PC-3 (cell line): ENCODE results near the gene ADAM29.

ENCODE experiments used
- EZH2 ChIP-seq: fragments of 300-600 bp; sonication (generic); IDR thresholded peaks from one replicate; pipeline ENCODE4 v1.6.1; 2017; ENCODE audit warnings: antibody characterized with exemption, mild to moderate bottlenecking, low read length; ENCODE audit not compliant: unreplicated experiment
- EZH2phosphoT487 ChIP-seq: fragments of 300-600 bp; sonication (generic); IDR thresholded peaks from 2 replicates; pipeline ENCODE4 v1.6.1; 2018; ENCODE audit warnings: mild to moderate bottlenecking, antibody characterized with exemption, low read length, borderline replicate concordance
- TF ChIP-seq, protein P1 (sequence below): fragments of 300-600 bp; sonication (generic); conservative IDR thresholded peaks from 2 replicates; pipeline ENCODE4 v1.5.1; 2017; ENCODE audit warnings: antibody characterized with exemption, low read depth, mild to moderate bottlenecking, low read length

DNA sequence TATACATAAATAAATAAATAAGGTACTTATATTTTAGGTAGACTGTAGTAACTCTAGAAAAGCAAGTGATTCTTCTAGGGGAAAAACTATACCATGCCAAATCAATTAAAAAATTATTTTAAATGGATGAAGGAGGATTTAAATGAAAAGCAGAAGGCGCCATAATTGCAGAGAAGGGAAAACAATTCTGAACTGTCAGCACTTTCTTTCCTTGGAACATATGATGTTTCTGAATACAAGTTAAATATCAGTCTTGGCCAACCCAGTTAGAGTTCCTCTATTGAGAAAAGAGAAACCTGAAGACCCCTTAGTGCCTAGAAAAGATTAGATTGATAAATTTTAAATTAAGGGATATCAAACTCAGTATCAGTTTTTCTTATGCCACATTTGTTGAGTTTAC lies 75.8 kb downstream of the ADAM29 start:
- TF ChIP-seq, protein P1, sequence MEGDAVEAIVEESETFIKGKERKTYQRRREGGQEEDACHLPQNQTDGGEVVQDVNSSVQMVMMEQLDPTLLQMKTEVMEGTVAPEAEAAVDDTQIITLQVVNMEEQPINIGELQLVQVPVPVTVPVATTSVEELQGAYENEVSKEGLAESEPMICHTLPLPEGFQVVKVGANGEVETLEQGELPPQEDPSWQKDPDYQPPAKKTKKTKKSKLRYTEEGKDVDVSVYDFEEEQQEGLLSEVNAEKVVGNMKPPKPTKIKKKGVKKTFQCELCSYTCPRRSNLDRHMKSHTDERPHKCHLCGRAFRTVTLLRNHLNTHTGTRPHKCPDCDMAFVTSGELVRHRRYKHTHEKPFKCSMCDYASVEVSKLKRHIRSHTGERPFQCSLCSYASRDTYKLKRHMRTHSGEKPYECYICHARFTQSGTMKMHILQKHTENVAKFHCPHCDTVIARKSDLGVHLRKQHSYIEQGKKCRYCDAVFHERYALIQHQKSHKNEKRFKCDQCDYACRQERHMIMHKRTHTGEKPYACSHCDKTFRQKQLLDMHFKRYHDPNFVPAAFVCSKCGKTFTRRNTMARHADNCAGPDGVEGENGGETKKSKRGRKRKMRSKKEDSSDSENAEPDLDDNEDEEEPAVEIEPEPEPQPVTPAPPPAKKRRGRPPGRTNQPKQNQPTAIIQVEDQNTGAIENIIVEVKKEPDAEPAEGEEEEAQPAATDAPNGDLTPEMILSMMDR: no peak
- TF ChIP-seq EZH2 (no peak), EZH2phosphoT487 (no peak)
